Upper lobe of right lung (tissue), 1 donor: ENCODE data around the gene MTMR1. TPM values are rescaled to one million over a fixed set of nuclear protein-coding genes. Genes with fewer than 3 reads are reported as not detected.

ENCODE experiments used
- ATAC-seq: fragments of 200-7000 bp; cut with Tn5 transposase; one replicate; pipeline ENCODE4 v1.9.1; 2020; ENCODE audit warnings: mild to moderate bottlenecking, moderate library complexity
- DNase-seq: peaks from one replicate; pipeline ENCODE4 v3.0.0-alpha.2; 2020
- H3K27ac ChIP-seq: fragments of 200-600 bp; one replicate; pipeline ENCODE4 v1.8.0; 2022
- H3K27me3 ChIP-seq: fragments of 200-600 bp; one replicate; pipeline ENCODE4 v1.8.0; 2022; ENCODE audit warnings: mild to moderate bottlenecking
- H3K36me3 ChIP-seq: fragments of 200-600 bp; one replicate; pipeline ENCODE4 v1.8.0; 2022
- H3K4me1 ChIP-seq: fragments of 200-600 bp; one replicate; pipeline ENCODE4 v1.8.0; 2022
- H3K4me3 ChIP-seq: fragments of 200-600 bp; one replicate; pipeline ENCODE4 v1.8.0; 2022; ENCODE audit warnings: mild to moderate bottlenecking
- H3K9me3 ChIP-seq: fragments of 200-600 bp; one replicate; pipeline ENCODE4 v1.8.0; 2022
- intact Hi-C: fragments of 100-400 bp; cut with DNase I; formaldehyde crosslinking; loops from one replicate; pipeline ENCODE4 v1.11.0; 2022
- total RNA-seq: library from RNA; stranded (reverse); fragmentation: NEBNext Ultra II Directional; extraction: Animal tissue kit (Norgen Biotek cat#: 25700); gene quantifications from one replicate; pipeline ENCODE4 v1.2.1, GENCODE V29; 2021
- TF ChIP-seq, protein P1 (sequence below): fragments of 200-600 bp; IDR thresholded peaks from one replicate; pipeline ENCODE4 v1.8.0; 2022; ENCODE audit warnings: antibody characterized with exemption
- donor health status: DM: no; HTN: yes; CAD: no; lungs with severe emphysema.

The MTMR1 gene
- total RNA-seq, 1 donor from 2014 or later, result 27.3 TPM

DNA sequence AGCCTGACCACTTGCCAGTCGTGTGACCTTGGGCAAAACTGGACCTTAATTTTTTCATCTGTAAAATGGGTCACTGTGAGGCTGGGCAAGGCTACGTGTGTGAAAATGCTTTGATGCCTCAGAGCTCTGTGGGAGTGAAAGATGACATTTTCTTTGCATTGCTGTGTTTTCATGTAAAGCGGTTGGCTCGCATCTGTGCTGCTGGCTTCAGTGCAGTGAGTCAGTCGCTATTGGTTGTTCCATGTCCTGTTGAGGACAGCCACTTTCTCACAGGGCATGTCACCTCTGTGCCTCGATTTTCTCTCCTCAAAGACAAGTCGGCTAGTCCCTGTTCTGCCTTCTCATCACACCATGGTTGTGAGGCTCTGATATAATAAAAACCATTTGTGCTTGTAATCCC, 4.4 kb downstream of the MTMR1 start:
- intact Hi-C loops, result no loop called here
- DNase-seq, result no peak
- H3K4me3 ChIP-seq, result no peak overlapping the region
- no peaks in the 10 kb centered on the region for H3K27me3 ChIP-seq
- TF ChIP-seq, protein P1, sequence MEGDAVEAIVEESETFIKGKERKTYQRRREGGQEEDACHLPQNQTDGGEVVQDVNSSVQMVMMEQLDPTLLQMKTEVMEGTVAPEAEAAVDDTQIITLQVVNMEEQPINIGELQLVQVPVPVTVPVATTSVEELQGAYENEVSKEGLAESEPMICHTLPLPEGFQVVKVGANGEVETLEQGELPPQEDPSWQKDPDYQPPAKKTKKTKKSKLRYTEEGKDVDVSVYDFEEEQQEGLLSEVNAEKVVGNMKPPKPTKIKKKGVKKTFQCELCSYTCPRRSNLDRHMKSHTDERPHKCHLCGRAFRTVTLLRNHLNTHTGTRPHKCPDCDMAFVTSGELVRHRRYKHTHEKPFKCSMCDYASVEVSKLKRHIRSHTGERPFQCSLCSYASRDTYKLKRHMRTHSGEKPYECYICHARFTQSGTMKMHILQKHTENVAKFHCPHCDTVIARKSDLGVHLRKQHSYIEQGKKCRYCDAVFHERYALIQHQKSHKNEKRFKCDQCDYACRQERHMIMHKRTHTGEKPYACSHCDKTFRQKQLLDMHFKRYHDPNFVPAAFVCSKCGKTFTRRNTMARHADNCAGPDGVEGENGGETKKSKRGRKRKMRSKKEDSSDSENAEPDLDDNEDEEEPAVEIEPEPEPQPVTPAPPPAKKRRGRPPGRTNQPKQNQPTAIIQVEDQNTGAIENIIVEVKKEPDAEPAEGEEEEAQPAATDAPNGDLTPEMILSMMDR, result no peak
- H3K4me1 ChIP-seq, result no peaks in the 10 kb centered on the region
- no peak for ATAC-seq
- no peaks in the 10 kb centered on the region for H3K9me3 ChIP-seq
- H3K36me3 ChIP-seq, result no peaks in the 10 kb centered on the region
- no peak overlapping the region for H3K27ac ChIP-seq

DNA sequence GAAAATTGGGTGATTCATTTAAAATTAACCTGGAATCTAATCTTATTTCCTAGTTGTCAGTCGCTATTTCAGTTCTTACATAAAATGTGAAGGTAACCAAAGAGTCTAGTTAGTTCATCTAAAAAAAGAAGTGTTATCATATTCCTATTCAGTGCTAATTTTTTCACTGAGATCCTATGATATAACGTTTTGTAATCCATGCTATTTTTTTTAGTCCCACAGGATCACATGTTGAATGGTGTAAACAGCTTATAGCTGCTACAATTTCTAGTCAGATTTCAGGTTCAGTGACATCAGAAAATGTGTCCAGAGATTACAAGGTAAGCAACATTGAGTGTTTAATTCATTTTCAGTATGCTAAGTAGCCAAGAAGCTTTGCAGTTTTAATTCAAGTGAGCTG, 5.8 kb downstream of the MTMR1 start:
- no peak overlapping the region for H3K4me3 ChIP-seq
- intact Hi-C loops, result no loop called here
- ATAC-seq (no peak), DNase-seq (no peak)
- no peaks in the 10 kb centered on the region for H3K27me3 ChIP-seq
- H3K4me1 ChIP-seq, result no peaks in the 10 kb centered on the region
- H3K9me3 ChIP-seq, result no peaks in the 10 kb centered on the region
- H3K36me3 ChIP-seq, result no peaks in the 10 kb centered on the region
- H3K27ac ChIP-seq, result no peak overlapping the region
- TF ChIP-seq, protein P1, result no peak

DNA sequence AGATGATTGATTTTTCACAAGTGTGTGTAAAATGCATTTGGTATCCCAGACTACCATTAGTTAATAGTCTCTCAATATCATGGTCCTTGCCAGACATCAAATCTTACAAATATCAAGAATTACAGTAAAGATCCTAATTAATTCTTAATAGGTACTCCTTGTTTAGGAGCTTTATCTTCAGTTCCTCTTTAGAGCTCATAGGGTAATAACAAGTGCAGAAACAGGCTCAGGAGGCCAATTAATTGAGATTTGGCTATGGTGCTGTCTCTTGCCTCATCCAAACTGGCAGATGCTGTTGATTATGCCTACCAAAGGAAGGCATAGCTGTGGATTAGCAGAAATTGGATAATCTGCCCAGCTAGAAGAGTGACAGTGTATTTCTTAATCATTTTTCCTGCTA, 6.9 kb downstream of the MTMR1 start:
- no peak overlapping the region for H3K4me3 ChIP-seq
- H3K27ac ChIP-seq, result no peak overlapping the region
- no peaks in the 10 kb centered on the region for H3K36me3 ChIP-seq
- H3K9me3 ChIP-seq, result no peaks in the 10 kb centered on the region
- no peaks in the 10 kb centered on the region for H3K4me1 ChIP-seq
- no peaks in the 10 kb centered on the region for H3K27me3 ChIP-seq
- DNase-seq (no peak), ATAC-seq (no peak)
- intact Hi-C loops, result no loop called here
- TF ChIP-seq, protein P1, result no peak

DNA sequence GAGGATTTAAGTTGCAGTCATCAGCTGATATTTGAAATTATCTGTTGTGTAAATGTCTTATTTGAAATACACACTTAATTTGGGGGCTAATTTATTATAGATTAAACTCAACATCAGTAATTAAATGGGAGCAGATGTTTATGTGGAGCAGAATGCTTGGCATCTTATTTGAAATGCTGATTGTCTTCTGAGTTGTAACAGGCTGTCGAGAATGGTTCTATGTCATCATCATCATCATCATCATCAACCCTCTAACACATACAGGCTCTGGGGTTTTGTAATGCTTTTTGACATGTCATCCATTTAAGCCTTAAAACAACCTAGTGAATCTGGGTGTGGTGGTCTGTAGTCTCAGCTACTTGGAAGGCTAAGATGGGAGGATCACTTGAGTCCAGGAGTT, 8.2 kb downstream of the MTMR1 start:
- no peaks in the 10 kb centered on the region for H3K9me3 ChIP-seq
- no peak overlapping the region for H3K27ac ChIP-seq

DNA sequence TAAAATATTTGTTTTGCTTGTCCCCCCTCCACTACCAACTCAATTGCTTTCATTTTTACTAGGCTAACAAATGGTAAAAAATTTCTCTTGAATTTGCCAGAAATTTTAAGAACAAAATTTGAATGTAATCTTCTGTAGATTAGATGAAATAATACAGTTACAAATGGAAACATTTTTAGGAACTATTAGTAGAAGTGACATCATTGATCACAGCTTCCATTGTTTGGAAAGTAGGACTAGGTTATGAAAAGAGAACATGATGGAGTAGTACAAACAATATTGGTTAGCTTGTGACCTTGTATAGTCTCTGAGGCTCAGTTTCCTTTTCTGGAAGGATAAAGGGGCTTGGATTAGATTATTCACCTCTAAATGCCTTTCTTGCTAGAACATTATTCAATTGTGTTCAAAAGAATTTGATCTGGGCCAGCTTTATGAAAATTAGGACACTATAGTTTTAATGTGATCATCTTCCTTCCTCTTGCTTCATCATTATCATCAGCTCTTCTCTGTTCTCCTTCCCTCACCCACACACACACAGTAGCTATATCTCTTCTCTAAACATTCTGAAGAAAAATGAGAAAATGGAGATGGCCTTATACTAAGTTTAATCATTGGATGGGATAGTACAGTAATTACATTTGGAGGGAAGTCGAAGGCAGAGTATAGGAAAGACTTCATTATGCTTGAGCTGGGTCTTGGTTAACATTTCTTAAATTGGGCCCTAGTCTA, 9.9 kb downstream of the MTMR1 start:
- no peak overlapping the region for H3K27ac ChIP-seq
- intact Hi-C loops, result no loop called here
- ATAC-seq (peak; percentile 38), DNase-seq (no peak)
- no peaks in the 10 kb centered on the region for H3K9me3 ChIP-seq
- H3K36me3 ChIP-seq, result no peaks in the 10 kb centered on the region
- H3K4me1 ChIP-seq, result no peaks in the 10 kb centered on the region
- H3K4me3 ChIP-seq, result no peak overlapping the region
- no peaks in the 10 kb centered on the region for H3K27me3 ChIP-seq
- TF ChIP-seq, protein P1, result no peak

More for the DNA sequence above, 8.2 kb downstream of the MTMR1 start:
- DNase-seq, result no peak
- TF ChIP-seq, protein P1, result no peak
- Histone ChIP-seq H3K4me1 (no peaks in the 10 kb centered on the region), H3K27me3 (no peaks in the 10 kb centered on the region), H3K4me3 (no peak overlapping the region), H3K36me3 (no peaks in the 10 kb centered on the region)
- intact Hi-C loops, result no loop called here
- no peak for ATAC-seq

DNA sequence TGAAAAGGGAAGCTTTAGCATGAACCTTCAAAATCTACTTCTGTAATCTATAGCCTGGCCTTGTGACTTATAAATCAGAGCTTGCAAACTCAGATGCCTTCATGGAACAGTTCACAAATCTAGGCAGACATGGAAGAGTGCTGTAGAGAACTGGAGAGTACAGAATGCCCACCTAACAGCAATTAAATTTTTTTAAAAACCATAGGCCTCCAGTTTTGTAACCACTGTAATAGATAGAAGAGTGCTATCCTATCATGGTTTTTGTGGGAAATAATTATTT, 10.4 kb downstream of the MTMR1 start:
- DNase-seq (no peak), ATAC-seq (peak; percentile 43)
- Histone ChIP-seq H3K36me3 (no peaks in the 10 kb centered on the region), H3K4me3 (no peak overlapping the region), H3K4me1 (no peaks in the 10 kb centered on the region), H3K27me3 (no peaks in the 10 kb centered on the region), H3K27ac (no peak overlapping the region), H3K9me3 (no peaks in the 10 kb centered on the region)
- TF ChIP-seq, protein P1, result no peak
- intact Hi-C loops, result no loop called here
